Measurements from ENCODE around the gene SKAP1. TPM values are rescaled to one million over a fixed set of nuclear protein-coding genes. Genes with fewer than 3 reads are reported as not detected.

The SKAP1 gene
- total RNA-seq, 8 experiments from 2014 or later, result 1.2 to 7.1 (median 1.5) TPM; not detected in 2

GRCh38 chr17:48162306-48162934 lies 267.6 kb downstream of the SKAP1 start:
- 36 to 100% (median 57%) methylated on average over 2 to 4 of the region's 5 CpGs; no CpG with 5 or more reads in 1 of the 10 experiments for WGBS, 10 experiments
- peak in 4 of 8 experiments; percentile 32 to 63 (median 48) for ATAC-seq (replicated peaks in 6 of 8)
- Histone ChIP-seq H3K4me1 (replicated peaks in 1 of 2) (peaks cover 32 to 64% of the 10 kb centered on the region in 2 donors), H3K4me3 (peak overlapping the region in 1 of 5 donors; percentile 5), H3K27ac (peak overlapping the region; percentile 11 to 59)
- in situ Hi-C loops (cut with MboI; ENCODE audit: low pct_unique_long_range_greater_than_20kb in 2 of 9, low sequenced_read_pairs in 9 of 9, unreplicated experiment in 9 of 9), result no loop called here

DNA sequence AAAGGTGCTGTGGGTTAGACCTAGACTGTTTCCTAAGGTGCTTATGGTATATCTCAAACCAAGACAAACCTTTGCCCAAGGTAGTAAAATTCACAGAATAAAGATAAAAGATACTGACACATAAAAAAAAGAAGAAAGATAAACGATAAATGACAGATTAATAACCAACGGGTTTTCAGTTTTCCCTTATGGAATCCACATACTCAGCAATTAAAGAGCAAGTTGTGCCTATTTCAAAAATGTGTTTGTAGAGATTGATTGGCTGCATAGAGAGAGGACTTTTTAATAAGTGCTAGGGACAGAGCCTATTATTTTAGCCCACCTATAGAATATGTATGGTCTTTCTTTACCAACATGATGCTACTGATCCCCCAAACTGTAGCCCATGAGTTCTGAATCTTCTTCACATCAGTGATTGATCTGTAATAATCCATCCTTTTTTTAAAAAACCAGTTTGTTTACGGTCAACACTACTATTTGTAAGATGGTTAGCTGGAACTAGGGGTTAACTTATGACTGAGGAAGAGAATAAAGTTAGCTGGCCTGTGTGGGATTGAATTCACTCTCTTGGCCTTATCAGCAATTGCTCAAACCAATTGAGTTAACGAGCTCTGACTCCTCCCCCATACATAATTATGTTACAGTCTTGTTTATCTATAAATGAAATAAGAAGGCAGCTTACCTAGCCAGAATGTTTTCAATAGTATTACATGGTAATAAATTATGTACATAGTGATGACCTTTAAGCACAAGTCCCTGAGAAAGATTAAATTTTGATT lies 268.7 kb downstream of the SKAP1 start:
- in situ Hi-C loops (cut with MboI; ENCODE audit: low pct_unique_long_range_greater_than_20kb in 2 of 9, low sequenced_read_pairs in 9 of 9, unreplicated experiment in 9 of 9), result no loop called here
- no peak overlapping the region for H3K27ac ChIP-seq
- no peak overlapping the region for H3K4me3 ChIP-seq
- 51 to 97% (median 83%) methylated on average over 2 to 4 of the region's 4 CpGs; no CpG with 5 or more reads in 1 of the 10 experiments for WGBS, 10 experiments
- H3K4me1 ChIP-seq (replicated peaks in 1 of 2), result peaks cover 36 to 66% of the 10 kb centered on the region in 2 donors
- ATAC-seq (replicated peaks in 6 of 8), result no peak

- ATAC-seq (replicated peaks in 6 of 8), result no peak
- H3K27ac ChIP-seq, result no peak overlapping the region
- in situ Hi-C loops (cut with MboI; ENCODE audit: low pct_unique_long_range_greater_than_20kb in 2 of 9, low sequenced_read_pairs in 9 of 9, unreplicated experiment in 9 of 9), result no loop called here
- 27 to 100% (median 63%) methylated on average over 1 to 5 of the region's 5 CpGs for WGBS, 10 experiments
- H3K4me1 ChIP-seq (replicated peaks in 1 of 2), result peaks cover 40 to 70% of the 10 kb centered on the region in 2 donors
- no peak overlapping the region for H3K4me3 ChIP-seq
Observed at GRCh38 chr17:48160177-48161081, 269.6 kb downstream of the SKAP1 start.

- WGBS, 10 experiments, result 60 to 100% (median 83%) methylated on average over 1 to 4 of the region's 4 CpGs; no CpG with 5 or more reads in 1 of the 10 experiments
- Histone ChIP-seq H3K4me3 (no peak overlapping the region), H3K27ac (no peak overlapping the region), H3K4me1 (replicated peaks in 1 of 2) (peaks cover 42 to 71% of the 10 kb centered on the region in 2 donors)
- in situ Hi-C loops (cut with MboI; ENCODE audit: low pct_unique_long_range_greater_than_20kb in 2 of 9, low sequenced_read_pairs in 9 of 9, unreplicated experiment in 9 of 9), result loop anchor here in 1 of 9 experiments (10.0 kb wide), 1 partner anchor 466 kb away; the partner anchor contains the start of gene HOXB9
- no peak for ATAC-seq (replicated peaks in 6 of 8)
Observed at GRCh38 chr17:48159232-48159631, 270.8 kb downstream of the SKAP1 start.

DNA sequence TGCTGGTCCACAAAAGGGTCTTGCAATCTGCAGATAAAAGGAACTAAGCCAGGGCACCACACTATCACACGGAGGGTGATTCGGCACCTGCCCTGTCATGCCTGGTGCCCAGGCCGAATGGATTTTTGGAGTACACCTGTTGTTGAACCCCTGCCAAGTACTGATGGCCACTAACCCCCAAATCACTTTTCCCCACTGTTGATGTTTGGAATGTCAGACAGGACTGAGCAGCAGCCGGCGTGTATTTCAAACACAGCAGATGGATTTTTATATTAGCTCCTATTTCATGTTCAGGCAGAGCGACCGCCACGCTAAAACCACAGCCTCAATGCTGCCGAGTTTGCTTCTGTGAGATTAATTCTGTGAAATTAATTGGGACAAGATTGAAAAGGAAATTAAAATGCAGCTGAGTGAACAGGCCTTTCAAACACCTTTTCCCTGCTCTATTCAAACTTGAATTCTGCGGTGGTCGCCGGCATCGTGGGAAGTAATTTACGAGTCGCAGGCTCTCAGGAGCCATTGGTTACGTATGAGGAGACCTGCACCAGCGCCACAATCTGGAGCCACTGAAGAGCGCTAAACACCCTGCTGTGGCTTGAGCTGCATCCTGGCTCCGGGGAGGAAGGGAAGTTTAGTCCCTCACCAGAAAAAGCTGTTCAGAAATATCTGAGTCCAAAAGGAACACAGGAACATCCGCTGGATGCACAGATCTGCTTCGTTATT lies 274.0 kb downstream of the SKAP1 start:
- Histone ChIP-seq H3K4me3 (peak overlapping the region in 3 of 5 donors; percentile 4 to 11 (median 4)), H3K4me1 (replicated peaks in 1 of 2) (peaks cover 64 to 73% of the 10 kb centered on the region in 2 donors), H3K27ac (peak overlapping the region in 1 of 2 donors; percentile 24)
- ATAC-seq (replicated peaks in 6 of 8), result peak in 5 of 8 experiments; percentile 56 to 69 (median 62)
- in situ Hi-C loops (cut with MboI; ENCODE audit: low pct_unique_long_range_greater_than_20kb in 2 of 9, low sequenced_read_pairs in 9 of 9, unreplicated experiment in 9 of 9), result loop anchor here in 1 of 9 experiments (10.0 kb wide), 1 partner anchor 469 kb away; the partner anchor contains the start of gene HOXB9
- 10 to 60% (median 35%) methylated on average over 1 to 18 of the region's 21 CpGs for WGBS, 10 experiments

DNA sequence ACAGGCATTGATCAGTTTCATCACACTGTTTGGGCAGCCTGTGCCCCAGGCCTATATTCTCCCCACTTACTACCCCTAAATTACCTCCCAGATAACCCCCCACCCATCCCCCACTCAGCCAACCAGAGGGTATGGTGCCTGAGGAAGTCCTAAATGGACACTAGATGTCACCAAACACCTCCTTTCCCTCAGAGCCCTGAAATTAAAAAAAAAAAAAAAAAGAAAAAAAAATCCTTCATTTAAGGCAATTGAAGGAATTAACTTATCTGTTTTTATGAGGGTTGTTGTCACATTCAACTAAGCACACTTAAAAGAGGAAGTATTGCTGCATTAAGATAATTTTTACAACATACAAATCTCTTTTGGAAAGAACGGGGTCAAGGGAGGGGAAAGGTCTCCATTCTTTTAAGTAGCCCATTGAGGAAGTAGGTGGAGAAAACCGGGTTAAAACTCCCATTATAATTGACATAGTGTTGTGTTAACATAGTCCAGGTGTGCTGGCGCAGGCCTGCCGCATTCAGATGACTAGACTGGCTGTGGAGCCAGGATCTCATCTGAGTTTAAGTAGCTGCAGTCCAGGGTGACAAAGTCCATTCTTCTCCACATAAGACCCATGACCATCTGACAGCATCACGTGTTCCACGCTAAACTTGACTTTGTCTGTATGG lies 276.2 kb downstream of the SKAP1 start:
- Histone ChIP-seq H3K27ac (peak overlapping the region in 1 of 2 donors; percentile 97), H3K4me3 (no peak overlapping the region), H3K4me1 (replicated peaks in 1 of 2) (peaks cover 67 to 72% of the 10 kb centered on the region in 2 donors)
- WGBS, 10 experiments, result 0 to 59% (median 35%) methylated on average over 1 to 6 of the region's 6 CpGs
- ATAC-seq (replicated peaks in 6 of 8), result peak; percentile 31 to 86 (median 42)
- in situ Hi-C loops (cut with MboI; ENCODE audit: low pct_unique_long_range_greater_than_20kb in 2 of 9, low sequenced_read_pairs in 9 of 9, unreplicated experiment in 9 of 9), result loop anchor here in 1 of 9 experiments (10.0 kb wide), 1 partner anchor 471 kb away; the partner anchor contains the start of gene HOXB9

GRCh38 chr17:48152289-48152688 lies 277.7 kb downstream of the SKAP1 start:
- no peak for ATAC-seq (replicated peaks in 6 of 8)
- Histone ChIP-seq H3K27ac (peak overlapping the region in 1 of 2 donors; percentile 97), H3K4me3 (no peak overlapping the region), H3K4me1 (replicated peaks in 1 of 2) (peaks cover 82 to 87% of the 10 kb centered on the region in 2 donors)
- 0 to 80% (median 56%) methylated on average over 1 to 4 of the region's 4 CpGs for WGBS, 10 experiments
- in situ Hi-C loops (cut with MboI; ENCODE audit: low pct_unique_long_range_greater_than_20kb in 2 of 9, low sequenced_read_pairs in 9 of 9, unreplicated experiment in 9 of 9), result loop anchor here in 1 of 9 experiments (10.0 kb wide), 1 partner anchor 473 kb away; the partner anchor contains the start of gene HOXB9

DNA sequence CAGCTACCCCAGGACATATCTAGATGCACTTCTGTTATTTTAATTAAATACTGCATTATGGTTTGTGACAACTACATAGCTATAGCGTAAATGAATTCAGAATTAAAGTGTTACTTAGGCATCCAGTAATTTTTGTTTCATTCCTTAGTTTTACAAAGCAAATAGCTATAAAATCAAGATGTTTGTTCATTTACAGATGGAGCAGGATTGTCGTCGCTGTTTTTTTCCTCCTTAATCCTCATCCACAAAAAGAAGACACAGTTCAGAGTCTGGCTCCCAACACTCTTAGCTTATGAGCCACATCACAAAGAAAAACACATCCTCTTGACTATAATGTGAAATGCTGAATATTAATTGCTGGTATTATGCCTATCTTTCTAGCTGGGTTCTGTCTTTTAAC lies 278.8 kb downstream of the SKAP1 start:
- in situ Hi-C loops (cut with MboI; ENCODE audit: low pct_unique_long_range_greater_than_20kb in 2 of 9, low sequenced_read_pairs in 9 of 9, unreplicated experiment in 9 of 9), result loop anchor here in 1 of 9 experiments (10.0 kb wide), 1 partner anchor 474 kb away; the partner anchor contains the start of gene HOXB9
- 8 to 76% (median 43%) methylated on average over 1 to 3 of the region's 3 CpGs; no CpG with 5 or more reads in 1 of the 10 experiments for WGBS, 10 experiments
- H3K4me3 ChIP-seq, result no peak overlapping the region
- no peak for ATAC-seq (replicated peaks in 6 of 8)
- peaks cover 83 to 91% of the 10 kb centered on the region in 2 donors for H3K4me1 ChIP-seq (replicated peaks in 1 of 2)
- H3K27ac ChIP-seq, result peak overlapping the region; percentile 77 to 97

GRCh38 chr17:48150597-48151001 lies 279.4 kb downstream of the SKAP1 start:
- peak in 1 of 8 experiments; percentile 32 for ATAC-seq (replicated peaks in 6 of 8)
- in situ Hi-C loops (cut with MboI; ENCODE audit: low pct_unique_long_range_greater_than_20kb in 2 of 9, low sequenced_read_pairs in 9 of 9, unreplicated experiment in 9 of 9), result loop anchor here in 1 of 9 experiments (10.0 kb wide), 1 partner anchor 474 kb away; the partner anchor contains the start of gene HOXB9
- 0 to 71% (median 38%) methylated on average over 1 to 11 of the region's 11 CpGs for WGBS, 10 experiments

GRCh38 chr17:48149787-48150463 lies 280.1 kb downstream of the SKAP1 start:
- H3K4me1 ChIP-seq (replicated peaks in 1 of 2), result peaks cover 78 to 84% of the 10 kb centered on the region in 2 donors
- WGBS, 10 experiments, result 20 to 89% (median 45%) methylated on average over 1 to 4 of the region's 4 CpGs; no CpG with 5 or more reads in 1 of the 10 experiments
- H3K4me3 ChIP-seq, result peak overlapping the region in 4 of 5 donors; percentile 0 to 19 (median 10)
- ATAC-seq (replicated peaks in 6 of 8), result no peak
- in situ Hi-C loops (cut with MboI; ENCODE audit: low pct_unique_long_range_greater_than_20kb in 2 of 9, low sequenced_read_pairs in 9 of 9, unreplicated experiment in 9 of 9), result loop anchor here in 2 of 9 experiments (10.0 to 25.0 kb wide), 2 partner anchors 113 to 475 kb away; partner anchors contain the start of genes COPZ2 (in 1 of the 2), HOXB9 (in 1 of the 2) and NFE2L1 (in 1 of the 2)
- peak overlapping the region; percentile 77 to 97 for H3K27ac ChIP-seq

More at GRCh38 chr17:48150597-48151001, 279.4 kb downstream of the SKAP1 start:
- H3K27ac ChIP-seq, result peak overlapping the region; percentile 77 to 97
- peaks cover 78 to 85% of the 10 kb centered on the region in 2 donors for H3K4me1 ChIP-seq (replicated peaks in 1 of 2)
- peak overlapping the region in 4 of 5 donors; percentile 0 to 16 (median 2) for H3K4me3 ChIP-seq

Data from motor neuron (in vitro differentiated cells).